GM19193 (cell line): ENCODE data around the gene CREB5.

ENCODE experiments used
- POLR2A ChIP-seq: IDR thresholded peaks from 4 replicates; pipeline ENCODE4 v1.6.1; 2011; ENCODE audit not compliant: insufficient read depth, insufficient read length; ENCODE audit errors: extremely low read depth

The CREB5 gene

DNA sequence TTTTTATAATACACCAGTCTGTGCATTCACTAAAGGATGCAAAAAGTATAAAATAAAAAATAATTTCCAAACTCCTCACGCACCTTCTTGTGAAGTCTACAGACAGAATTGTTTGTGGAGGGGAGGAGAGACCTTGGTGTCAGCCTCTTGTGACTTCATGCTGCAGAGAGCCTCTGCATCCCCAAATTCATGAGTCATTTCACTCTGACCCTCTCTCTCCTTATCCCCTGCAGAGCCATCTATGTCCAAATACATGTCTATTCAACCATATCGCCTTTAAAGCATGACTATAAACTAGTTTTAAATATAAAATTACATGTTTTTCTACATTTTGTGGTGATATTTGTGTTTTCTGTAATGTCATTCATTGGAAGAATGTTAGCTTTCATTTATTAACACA, 6.0 kb downstream of the CREB5 start:
- no peak for TF ChIP-seq POLR2A

DNA sequence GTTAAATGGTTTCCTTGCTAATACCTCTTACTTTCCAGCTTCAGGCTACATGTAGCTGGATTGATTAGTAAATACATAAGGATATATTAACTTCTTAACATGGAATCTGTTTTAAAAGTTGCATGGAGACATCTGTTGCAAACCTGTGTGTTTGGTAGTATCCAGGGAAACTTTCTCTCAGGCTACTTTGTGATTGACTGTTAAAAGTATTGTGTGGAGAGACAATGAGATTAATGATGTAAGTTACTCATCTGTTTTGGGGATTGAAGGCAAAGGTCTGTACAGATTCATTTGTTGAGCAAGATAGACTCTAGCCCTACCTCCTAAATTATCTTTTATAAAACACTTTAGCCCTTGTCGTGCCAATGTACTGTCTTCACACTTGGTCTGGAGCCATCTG, 6.6 kb downstream of the CREB5 start:
- no peak for TF ChIP-seq POLR2A

DNA sequence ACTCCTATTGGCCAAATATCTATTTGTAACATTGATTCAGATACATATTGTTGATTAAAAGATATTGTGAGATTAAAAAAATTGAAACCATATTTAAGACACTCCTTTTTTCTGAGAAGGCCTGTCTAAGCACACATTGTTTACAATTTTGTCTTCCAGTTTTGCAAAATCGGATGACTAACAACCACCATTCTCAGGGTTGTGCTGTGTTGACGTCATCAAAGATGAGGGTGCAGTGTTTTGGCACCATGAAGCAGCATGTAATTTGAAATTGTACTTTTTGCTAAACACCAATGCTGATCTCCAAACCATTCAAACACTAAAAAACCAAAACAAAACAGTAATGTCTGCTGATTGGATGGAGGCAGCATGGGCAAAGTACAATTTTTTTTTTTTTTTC, 7.4 kb downstream of the CREB5 start:
- no peak for TF ChIP-seq POLR2A

DNA sequence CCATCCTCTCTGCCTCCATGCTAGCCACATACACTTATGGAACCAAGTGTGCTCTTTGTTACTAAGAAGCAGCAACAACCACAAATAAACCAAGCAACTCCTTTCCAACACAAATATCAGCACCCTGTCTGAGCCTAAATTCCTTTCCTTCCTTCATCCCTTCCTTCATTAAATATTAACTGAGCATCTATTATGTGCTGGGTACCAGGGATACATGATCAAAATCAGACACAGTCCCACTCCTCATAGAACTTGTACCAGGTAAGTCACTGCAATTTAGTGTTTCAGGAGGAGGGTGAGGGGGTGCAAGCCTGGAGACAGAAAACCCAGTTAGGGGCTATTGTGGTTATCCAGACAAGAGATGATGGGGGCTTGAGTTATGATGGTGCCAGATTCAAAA, 10.8 kb downstream of the CREB5 start:
- TF ChIP-seq POLR2A: no peak

DNA sequence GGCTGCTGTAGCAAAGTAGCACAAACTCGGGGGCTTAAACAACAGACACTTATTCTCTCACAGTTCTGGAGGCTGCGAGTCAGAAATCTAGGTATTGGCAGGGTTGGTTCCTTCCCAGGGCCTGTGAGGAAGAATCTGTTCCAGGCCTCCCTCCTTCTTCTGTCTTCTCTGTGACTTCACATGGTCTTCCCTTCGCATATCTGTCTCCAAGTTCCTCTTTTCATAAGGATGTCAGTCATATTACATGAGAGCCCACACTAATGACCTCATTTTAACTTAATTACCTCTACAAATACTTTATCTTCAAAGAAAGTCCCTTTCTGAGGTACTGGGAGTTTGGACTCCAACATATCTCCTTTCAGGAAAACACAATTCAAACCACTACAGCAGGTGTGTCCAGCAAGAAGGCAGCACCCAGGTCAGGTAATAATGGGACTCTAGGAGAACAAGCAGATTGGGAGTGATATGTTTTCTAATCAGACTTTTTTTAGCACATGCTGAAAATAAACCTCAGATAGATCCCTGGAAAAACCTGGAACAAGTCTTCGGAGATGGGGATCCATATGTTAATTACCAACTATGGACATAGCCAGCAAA, 11.7 kb downstream of the CREB5 start:
- TF ChIP-seq POLR2A: no peak

DNA sequence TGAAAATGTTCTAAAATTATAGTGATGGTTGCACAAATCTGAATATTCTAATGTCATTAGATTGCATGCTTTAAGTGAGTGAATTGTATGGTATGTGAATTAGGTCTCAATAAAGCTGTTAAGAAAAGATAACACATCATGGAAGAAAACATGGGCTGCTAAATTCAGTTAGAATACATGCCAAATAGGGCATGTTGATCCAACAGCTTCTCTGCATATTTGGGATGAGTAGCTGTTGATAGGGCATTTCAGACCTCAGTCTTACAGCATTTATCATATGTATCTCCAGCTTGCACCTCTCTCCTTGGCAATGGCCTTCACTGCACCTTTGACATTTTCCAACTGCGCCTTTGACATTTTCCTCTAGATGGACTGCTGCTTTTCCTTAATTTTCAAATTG, 13.2 kb downstream of the CREB5 start:
- TF ChIP-seq POLR2A: no peak

DNA sequence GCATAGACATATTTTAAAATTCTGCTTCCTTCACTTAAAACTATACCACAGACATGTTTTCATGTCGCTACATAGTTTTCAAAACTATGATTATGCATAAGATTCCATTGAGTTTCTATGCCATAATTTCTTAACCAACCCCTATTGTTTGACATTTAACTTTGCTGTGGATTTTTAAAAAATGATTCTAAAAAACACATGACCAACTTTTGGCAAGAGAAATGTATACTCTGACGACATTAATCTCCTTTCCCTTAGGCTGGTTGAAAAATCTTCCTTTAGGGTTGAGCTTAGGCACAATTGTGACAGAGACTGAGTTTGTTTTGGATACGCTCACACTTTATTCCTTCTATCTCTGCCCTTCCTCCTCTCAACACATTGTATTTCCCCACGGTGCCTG, 14.9 kb downstream of the CREB5 start:
- no peak for TF ChIP-seq POLR2A

DNA sequence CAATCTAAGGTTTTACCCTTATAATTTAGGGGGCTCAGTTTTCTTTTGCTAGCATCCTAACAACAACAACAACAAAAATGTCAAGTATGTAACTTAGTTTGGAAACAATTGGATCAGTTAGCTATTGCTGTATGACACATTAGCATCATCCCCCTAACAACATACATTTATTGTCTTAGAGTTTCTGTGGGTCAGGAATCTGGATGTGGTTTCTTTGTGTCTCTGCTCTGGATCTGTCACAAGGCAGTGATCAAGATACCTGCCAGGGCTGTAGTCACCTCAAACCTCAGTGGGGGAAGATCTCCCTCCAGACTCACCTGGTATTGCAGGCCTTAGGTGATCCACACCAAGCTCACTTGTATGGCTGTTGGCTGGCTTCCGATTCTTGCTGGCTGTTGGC, 18.3 kb downstream of the CREB5 start:
- no peak for TF ChIP-seq POLR2A

DNA sequence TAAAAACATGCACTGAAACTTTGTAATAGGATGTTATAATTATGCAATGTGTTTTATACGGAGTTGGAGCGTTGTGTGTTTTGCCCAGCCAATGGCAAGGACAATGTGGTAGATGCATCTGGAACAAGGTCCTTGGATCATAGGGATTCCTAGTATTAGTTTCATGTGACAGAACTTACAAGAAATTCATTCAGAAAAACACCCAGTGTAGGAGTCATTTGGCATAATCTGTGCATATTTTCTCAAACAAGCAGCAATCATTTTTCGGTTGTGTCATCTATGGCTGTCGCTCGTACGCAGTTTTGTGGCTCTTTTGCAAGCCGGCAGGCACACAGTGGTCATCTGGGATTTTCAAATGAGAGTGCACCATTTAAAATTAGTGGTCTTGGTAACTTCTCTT, 19.8 kb downstream of the CREB5 start:
- no peak for TF ChIP-seq POLR2A

DNA sequence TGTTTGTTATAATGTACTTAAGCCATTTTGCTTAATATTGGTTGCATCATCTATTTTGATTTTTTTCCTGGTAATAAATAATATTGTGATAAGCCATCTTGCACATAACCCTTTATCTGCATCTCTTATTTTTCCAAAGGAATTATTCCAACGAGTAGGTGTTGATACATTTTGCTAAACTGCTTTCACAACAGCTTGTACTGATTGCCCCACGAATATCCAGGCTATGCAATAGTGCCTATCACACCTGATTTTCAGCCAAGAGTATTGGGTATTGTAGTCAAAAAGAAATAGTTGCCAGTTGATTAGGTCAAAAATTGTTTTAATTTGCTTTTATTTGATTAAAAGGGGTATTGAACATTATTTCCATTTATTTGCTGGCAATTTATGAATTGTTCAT, 20.7 kb downstream of the CREB5 start:
- TF ChIP-seq POLR2A: no peak

DNA sequence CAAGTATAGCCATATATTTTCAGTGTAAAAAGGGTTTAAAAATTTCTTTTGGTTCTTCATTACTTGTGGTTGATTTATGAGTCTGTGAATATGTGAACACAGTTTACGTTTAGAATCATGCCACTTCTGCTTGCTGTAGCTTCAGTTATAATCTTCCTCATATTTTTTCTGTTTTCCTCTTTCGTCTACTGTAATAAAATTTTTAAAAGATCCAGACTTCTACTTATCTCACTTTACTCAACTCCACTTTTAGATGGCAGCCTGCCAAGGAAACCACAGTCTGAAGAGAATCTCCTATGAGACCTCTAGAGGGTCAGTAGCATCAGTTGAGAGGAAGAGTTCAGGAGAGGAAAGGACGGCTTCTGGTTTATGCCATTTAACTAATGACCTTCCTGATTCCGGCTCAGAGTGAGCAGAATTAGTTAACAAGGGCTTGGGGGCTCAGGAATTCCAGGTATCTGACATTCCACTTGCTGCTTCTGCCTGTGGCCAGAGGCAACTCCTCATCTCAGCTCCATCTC, 21.4 kb downstream of the CREB5 start:
- TF ChIP-seq POLR2A: no peak

DNA sequence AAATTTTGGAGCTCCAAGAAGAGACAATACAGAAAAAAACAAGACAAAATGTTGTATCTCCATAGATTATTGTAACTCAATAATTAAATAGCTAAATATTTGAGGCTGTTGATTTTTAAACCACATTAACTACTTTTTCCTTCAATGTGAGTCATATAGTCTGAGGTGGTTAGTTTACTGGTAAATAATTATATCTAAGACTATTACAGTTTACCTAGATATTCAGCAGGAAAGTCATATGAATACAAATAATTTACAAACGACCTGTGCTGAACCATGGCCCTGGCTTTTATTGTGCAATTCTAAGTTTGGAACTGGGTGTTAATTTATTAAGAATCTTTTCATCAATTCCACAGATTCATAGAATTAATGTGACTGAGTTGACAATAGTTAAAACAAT, 22.2 kb downstream of the CREB5 start:
- TF ChIP-seq POLR2A: no peak

DNA sequence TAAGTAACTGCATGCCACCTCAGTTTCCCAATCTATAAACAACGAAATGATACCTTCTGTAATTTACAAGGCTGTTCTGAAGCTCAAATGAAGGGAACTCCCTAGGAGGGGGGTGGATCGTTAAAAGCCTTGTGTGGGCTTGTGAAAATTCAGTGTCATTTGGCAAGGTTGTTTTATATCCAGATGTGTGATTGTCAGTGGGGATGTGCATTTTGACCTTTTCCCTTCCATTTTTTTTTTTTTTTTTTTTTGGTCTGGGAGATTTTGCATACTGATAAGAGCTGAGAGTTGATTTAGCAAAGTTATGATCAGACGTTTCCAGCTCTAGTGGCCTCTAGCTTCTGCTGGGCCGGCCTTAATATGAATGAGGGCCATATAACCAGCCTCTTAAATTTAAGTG, 22.8 kb downstream of the CREB5 start:
- no peak for TF ChIP-seq POLR2A

DNA sequence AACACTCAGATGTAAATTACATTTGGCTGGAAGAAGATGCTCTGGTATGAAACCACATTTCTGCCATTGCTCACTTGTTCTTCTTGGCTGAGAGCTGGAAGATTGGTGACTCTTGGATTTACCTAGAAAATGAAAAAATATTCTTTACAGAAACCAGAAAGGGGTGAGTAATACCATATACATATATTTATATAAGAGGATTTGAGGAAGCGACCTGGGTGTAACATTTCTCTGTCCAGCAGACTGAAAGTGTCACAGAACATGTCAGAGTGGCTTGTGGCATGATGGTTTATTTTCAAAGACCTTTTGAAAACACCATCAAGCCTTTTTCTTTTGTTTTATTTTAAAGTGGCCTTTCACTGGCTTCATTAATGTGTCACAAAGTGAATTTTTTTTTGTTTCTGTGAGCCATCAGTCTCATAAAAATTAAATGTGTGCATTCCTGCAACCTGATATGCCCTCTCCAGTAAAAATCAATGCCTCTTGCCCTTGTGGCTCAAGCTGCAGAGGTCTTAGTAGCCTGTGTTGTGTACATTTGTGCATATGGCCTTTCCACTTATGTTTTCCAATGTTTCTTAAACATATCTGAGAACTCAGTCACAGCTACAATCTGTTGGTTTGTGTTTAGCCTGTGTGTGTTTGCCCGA, 23.5 kb downstream of the CREB5 start:
- no peak for TF ChIP-seq POLR2A

DNA sequence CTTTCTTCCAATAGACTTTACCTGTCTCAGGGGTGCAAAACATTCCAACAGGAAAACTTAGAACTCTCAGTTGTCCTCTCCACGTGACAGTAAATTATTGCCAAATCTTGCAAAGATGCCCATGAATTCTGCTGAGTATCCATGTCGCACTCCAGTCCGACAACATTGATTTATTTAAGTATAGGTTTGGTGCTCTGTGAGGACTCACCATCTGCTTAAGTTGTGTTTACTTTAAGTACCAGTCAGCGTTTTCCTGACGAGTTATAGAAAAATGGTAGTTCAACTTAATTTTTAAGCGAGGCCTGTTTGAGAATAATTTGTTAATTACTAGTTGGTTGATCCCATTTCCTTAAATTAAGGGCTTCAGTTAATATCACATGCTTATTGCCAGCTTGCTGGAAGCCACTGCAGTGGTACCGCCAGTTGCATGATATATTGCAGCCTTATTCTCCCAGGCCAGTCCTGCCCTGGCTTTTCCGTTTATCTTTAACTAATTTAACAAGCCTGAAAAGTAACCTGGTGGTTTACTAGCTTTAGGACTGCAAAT, 27.8 kb downstream of the CREB5 start:
- TF ChIP-seq POLR2A: no peak
